Measurements from ENCODE around the gene TAS1R2. TPM values are rescaled to one million over a fixed set of nuclear protein-coding genes. Genes with fewer than 3 reads are reported as not detected.

TAS1R2 gene
- total and polyA plus RNA-seq, 12 donors: not detected

GRCh38 chr1:18875107-18875795 lies 15.8 kb upstream of the TAS1R2 start:
- H3K4me1 ChIP-seq (replicated peaks in 1 of 2): no peaks in the 10 kb centered on the region
- no peaks in the 10 kb centered on the region for H3K36me3 ChIP-seq (replicated peaks in 1 of 2)
- H3K4me3 ChIP-seq: no peak overlapping the region
- H3K27me3 ChIP-seq: no peaks in the 10 kb centered on the region
- intact Hi-C loops (cut with DNase I): loop anchor here (5.0 to 10.0 kb wide), 2 partner anchors 170 to 278 kb away; no protein-coding TSS in a partner anchor
- no peaks in the 10 kb centered on the region for H3K9me3 ChIP-seq (replicated peaks in 1 of 3)
- TF ChIP-seq POLR2A (IDR thresholded peaks at IDR 0.05) (no peak), CTCF (IDR thresholded peaks at IDR 0.05) (peak; percentile 74 to 91 (median 82))
- H3K27ac ChIP-seq: no peak overlapping the region
- WGBS, 4 donors: 24 to 38% (median 36%) methylated on average over 3 to 20 of the region's 20 CpGs
- DNase-seq: peak; percentile 84 to 96 (median 93)

- no peak for TF ChIP-seq POLR2A (IDR thresholded peaks at IDR 0.05)
- no peak for TF ChIP-seq CTCF (IDR thresholded peaks at IDR 0.05)
- no peaks in the 10 kb centered on the region for H3K4me1 ChIP-seq (replicated peaks in 1 of 2)
- intact Hi-C loops (cut with DNase I): loop anchor here in 1 of 2 donors (5.0 to 10.0 kb wide), 2 partner anchors 57 to 170 kb away; no protein-coding TSS in a partner anchor
- WGBS, 4 donors: 40 to 89% (median 82%) methylated on average over 1 to 8 of the region's 8 CpGs
- no peak for DNase-seq
- no peaks in the 10 kb centered on the region for H3K27me3 ChIP-seq
- no peak overlapping the region for H3K27ac ChIP-seq
- no peak overlapping the region for H3K4me3 ChIP-seq
- no peaks in the 10 kb centered on the region for H3K36me3 ChIP-seq (replicated peaks in 1 of 2)
- no peaks in the 10 kb centered on the region for H3K9me3 ChIP-seq (replicated peaks in 1 of 3)
Measured at GRCh38 chr1:18874600-18874999, 15.1 kb upstream of the TAS1R2 start.

GRCh38 chr1:18874036-18874435 lies 14.6 kb upstream of the TAS1R2 start:
- H3K9me3 ChIP-seq (replicated peaks in 1 of 3): no peaks in the 10 kb centered on the region
- H3K27me3 ChIP-seq: no peaks in the 10 kb centered on the region
- no peak for TF ChIP-seq POLR2A (IDR thresholded peaks at IDR 0.05)
- no peak for TF ChIP-seq CTCF (IDR thresholded peaks at IDR 0.05)
- WGBS, 4 donors: 78 to 90% (median 82%) methylated on average over 4 to 6 of the region's 6 CpGs
- H3K4me3 ChIP-seq: no peak overlapping the region
- H3K4me1 ChIP-seq (replicated peaks in 1 of 2): no peaks in the 10 kb centered on the region
- no peak overlapping the region for H3K27ac ChIP-seq
- no peak for DNase-seq
- intact Hi-C loops (cut with DNase I): loop anchor here in 1 of 2 donors (5.0 to 10.0 kb wide), 2 partner anchors 57 to 169 kb away; no protein-coding TSS in a partner anchor
- no peaks in the 10 kb centered on the region for H3K36me3 ChIP-seq (replicated peaks in 1 of 2)

- 86 to 93% (median 88%) methylated on average over 3 to 8 of the region's 8 CpGs for WGBS, 4 donors
Measured at GRCh38 chr1:18872071-18872611, 12.7 kb upstream of the TAS1R2 start.

More at GRCh38 chr1:18872071-18872611, 12.7 kb upstream of the TAS1R2 start:
- Histone ChIP-seq H3K4me3 (no peak overlapping the region), H3K9me3 (replicated peaks in 1 of 3) (no peaks in the 10 kb centered on the region), H3K4me1 (replicated peaks in 1 of 2) (no peaks in the 10 kb centered on the region), H3K36me3 (replicated peaks in 1 of 2) (no peaks in the 10 kb centered on the region), H3K27ac (no peak overlapping the region), H3K27me3 (no peaks in the 10 kb centered on the region)
- TF ChIP-seq POLR2A (IDR thresholded peaks at IDR 0.05) (no peak), CTCF (IDR thresholded peaks at IDR 0.05) (no peak)
- no peak for DNase-seq
- intact Hi-C loops (cut with DNase I): loop anchor here in 1 of 2 donors (5.0 to 10.0 kb wide), 2 partner anchors 55 to 167 kb away; no protein-coding TSS in a partner anchor

Measured in adrenal gland (tissue), 12 donors.